Measurements from ENCODE around the gene SMPD4. TPM values are rescaled to one million over a fixed set of nuclear protein-coding genes. Genes with fewer than 3 reads are reported as not detected.
"Not testable (repeated sequence)": the region's sequence is repeated elsewhere in the genome, so short reads cannot be mapped to it uniquely, and the experiment has no call there.

The SMPD4 gene
- total and polyA plus RNA-seq, 2 of the 4 experiments (the other 2 are of a cell fraction): 8.6 to 63.0 TPM

GRCh38 chr2:130152136-130152815 is 29.1 kb downstream of the SMPD4 start:
- H3K4me3 ChIP-seq (ENCODE audit: insufficient read depth, low read depth, low read length); H3K9me1 ChIP-seq (ENCODE audit: insufficient read depth, low read length); H2AFZ ChIP-seq (replicated peaks; ENCODE audit: low read length, poor library complexity); H2BK5ac ChIP-seq (ENCODE audit: low read depth, low read length, poor library complexity, severe bottlenecking); H3K14ac ChIP-seq (replicated peaks; ENCODE audit: low read depth, low read length); H2AK5ac ChIP-seq (ENCODE audit: low read depth, low read length); H2BK20ac ChIP-seq (ENCODE audit: low read depth, low read length); DNase-seq; H4K8ac ChIP-seq (ENCODE audit: low read depth in 2 of 2, low read length in 2 of 2); H3K79me1 ChIP-seq (ENCODE audit: low read depth in 1 of 2, low read length in 2 of 2); dilution Hi-C loops (cut with HindIII; ENCODE audit: low sequenced_read_pairs, unreplicated experiment); POLR2A ChIA-PET (ENCODE audit: unreplicated experiment); H3K18ac ChIP-seq (ENCODE audit: low read depth, low read length); H4K5ac ChIP-seq (ENCODE audit: low read depth, low read length); H2BK15ac ChIP-seq (ENCODE audit: low read depth, low read length); ATAC-seq (ENCODE audit: low read depth); H3K9me3 ChIP-seq (ENCODE audit: control insufficient read depth, insufficient read depth, low read length); H3K56ac ChIP-seq (ENCODE audit: extremely low read depth, insufficient read depth, low read length); H4K20me1 ChIP-seq (ENCODE audit: insufficient read depth, low read length); H3K27ac ChIP-seq (ENCODE audit: insufficient read depth, low read length); H3K9ac ChIP-seq (ENCODE audit: low read depth, low read length); H2AK9ac ChIP-seq (replicated peaks; ENCODE audit: low read depth, low read length, poor library complexity); H3K23ac ChIP-seq (ENCODE audit: low read depth, low read length); intact Hi-C loops (cut with micrococcal nuclease); H3K4me2 ChIP-seq (ENCODE audit: low read depth, low read length); H2BK120ac ChIP-seq (ENCODE audit: low read depth, low read length); H3K4me1 ChIP-seq (ENCODE audit: control insufficient read depth, insufficient read depth, low read length); BruUV-seq (replicated peaks); H3K27me3 ChIP-seq (ENCODE audit: control insufficient read depth, insufficient read depth, low read length); H4K91ac ChIP-seq (ENCODE audit: insufficient read depth, low read depth, low read length); CTCF ChIA-PET; H3K4ac ChIP-seq (ENCODE audit: low read depth, low read length): not testable (repeated sequence)
- in situ Hi-C loops (cut with MboI; ENCODE audit: low sequenced_read_pairs): loop anchor here (25.0 kb wide), 1 partner anchor 1360 kb away; no protein-coding TSS in a partner anchor
- peaks cover 28% of the 10 kb centered on the region; the same call in 1 of the 2 replicates for H3K36me3 ChIP-seq (ENCODE audit: control insufficient read depth, insufficient read depth, low read length)
- WGBS, 2 experiments (ENCODE audit: extremely low coverage in 2 of 2, insufficient read length in 1 of 2): 98% methylated on average over 9 of the region's 27 CpGs; no CpG with 5 or more reads in 1 of the 2 experiments

- DNase-seq; H4K8ac ChIP-seq (ENCODE audit: low read depth in 2 of 2, low read length in 2 of 2); H3K27me3 ChIP-seq (ENCODE audit: control insufficient read depth, insufficient read depth, low read length); H3K4me1 ChIP-seq (ENCODE audit: control insufficient read depth, insufficient read depth, low read length); H3K14ac ChIP-seq (replicated peaks; ENCODE audit: low read depth, low read length); BruUV-seq (replicated peaks); H2BK120ac ChIP-seq (ENCODE audit: low read depth, low read length); ATAC-seq (ENCODE audit: low read depth); H2AFZ ChIP-seq (replicated peaks; ENCODE audit: low read length, poor library complexity); H4K5ac ChIP-seq (ENCODE audit: low read depth, low read length); H2AK9ac ChIP-seq (replicated peaks; ENCODE audit: low read depth, low read length, poor library complexity); CTCF ChIA-PET; H4K20me1 ChIP-seq (ENCODE audit: insufficient read depth, low read length); H3K4me3 ChIP-seq (ENCODE audit: insufficient read depth, low read depth, low read length); H3K79me1 ChIP-seq (ENCODE audit: low read depth in 1 of 2, low read length in 2 of 2); H3K9me3 ChIP-seq (ENCODE audit: control insufficient read depth, insufficient read depth, low read length); H2BK15ac ChIP-seq (ENCODE audit: low read depth, low read length); H3K27ac ChIP-seq (ENCODE audit: insufficient read depth, low read length); H3K4ac ChIP-seq (ENCODE audit: low read depth, low read length); H3K23ac ChIP-seq (ENCODE audit: low read depth, low read length); H3K56ac ChIP-seq (ENCODE audit: extremely low read depth, insufficient read depth, low read length); H3K9me1 ChIP-seq (ENCODE audit: insufficient read depth, low read length); intact Hi-C loops (cut with micrococcal nuclease); H3K18ac ChIP-seq (ENCODE audit: low read depth, low read length); H2BK5ac ChIP-seq (ENCODE audit: low read depth, low read length, poor library complexity, severe bottlenecking); dilution Hi-C loops (cut with HindIII; ENCODE audit: low sequenced_read_pairs, unreplicated experiment); H2AK5ac ChIP-seq (ENCODE audit: low read depth, low read length); POLR2A ChIA-PET (ENCODE audit: unreplicated experiment); H2BK20ac ChIP-seq (ENCODE audit: low read depth, low read length); H3K4me2 ChIP-seq (ENCODE audit: low read depth, low read length); H4K91ac ChIP-seq (ENCODE audit: insufficient read depth, low read depth, low read length); H3K9ac ChIP-seq (ENCODE audit: low read depth, low read length): not testable (repeated sequence)
- in situ Hi-C loops (cut with MboI; ENCODE audit: low sequenced_read_pairs): loop anchor here (25.0 kb wide), 1 partner anchor 1361 kb away; no protein-coding TSS in a partner anchor
- 86% methylated on average over 2 of the region's 5 CpGs; no CpG with 5 or more reads in 1 of the 2 experiments for WGBS, 2 experiments (ENCODE audit: extremely low coverage in 2 of 2, insufficient read length in 1 of 2)
- peaks cover 24% of the 10 kb centered on the region; the same call in 1 of the 2 replicates for H3K36me3 ChIP-seq (ENCODE audit: control insufficient read depth, insufficient read depth, low read length)
Observed at GRCh38 chr2:130151145-130151512, 30.3 kb downstream of the SMPD4 start.

Data from IMR-90 (cell line).